IPS DF 6.9 (cell line): ENCODE results near the gene SERPINA3.

Experiments
- DNase-seq: peaks from one replicate; pipeline ENCODE4 v3.0.0-alpha.2; 2013; ENCODE audit warnings: low read depth, low spot score
- H3K27ac ChIP-seq: one replicate; pipeline ENCODE4 v1.5.1; 2013; ENCODE audit warnings: low read length, control low read depth
- H3K27me3 ChIP-seq: 2 replicates; pipeline ENCODE4 v1.6.1; 2013; ENCODE audit warnings: mild to moderate bottlenecking, low read length; ENCODE audit not compliant: control insufficient read depth, insufficient read depth
- H3K36me3 ChIP-seq: 2 replicates; pipeline ENCODE4 v1.6.1; 2013; ENCODE audit warnings: low read length; ENCODE audit not compliant: control insufficient read depth, insufficient read depth
- H3K4me1 ChIP-seq: 2 replicates; pipeline ENCODE4 v1.6.1; 2013; ENCODE audit warnings: low read length; ENCODE audit not compliant: control insufficient read depth, insufficient read depth
- H3K4me3 ChIP-seq: 2 replicates; pipeline ENCODE4 v1.5.1; 2013; ENCODE audit warnings: mild to moderate bottlenecking, low read length
- H3K9me3 ChIP-seq: 2 replicates; pipeline ENCODE4 v1.6.1; 2013; ENCODE audit warnings: low read length, inconsistent platforms; ENCODE audit not compliant: control insufficient read depth, insufficient read depth
- WGBS: extraction: QIAGEN DNeasy Blood & Tissue Kit; methylation state at CpG from one replicate; pipeline ENCODE4 v1.1.7; 2013; ENCODE audit warnings: mixed read lengths, missing lambda C conversion rate; ENCODE audit not compliant: insufficient read length, insufficient coverage; 5-methylcytosine and 5-hydroxymethylcytosine counted together

SERPINA3 gene

DNA sequence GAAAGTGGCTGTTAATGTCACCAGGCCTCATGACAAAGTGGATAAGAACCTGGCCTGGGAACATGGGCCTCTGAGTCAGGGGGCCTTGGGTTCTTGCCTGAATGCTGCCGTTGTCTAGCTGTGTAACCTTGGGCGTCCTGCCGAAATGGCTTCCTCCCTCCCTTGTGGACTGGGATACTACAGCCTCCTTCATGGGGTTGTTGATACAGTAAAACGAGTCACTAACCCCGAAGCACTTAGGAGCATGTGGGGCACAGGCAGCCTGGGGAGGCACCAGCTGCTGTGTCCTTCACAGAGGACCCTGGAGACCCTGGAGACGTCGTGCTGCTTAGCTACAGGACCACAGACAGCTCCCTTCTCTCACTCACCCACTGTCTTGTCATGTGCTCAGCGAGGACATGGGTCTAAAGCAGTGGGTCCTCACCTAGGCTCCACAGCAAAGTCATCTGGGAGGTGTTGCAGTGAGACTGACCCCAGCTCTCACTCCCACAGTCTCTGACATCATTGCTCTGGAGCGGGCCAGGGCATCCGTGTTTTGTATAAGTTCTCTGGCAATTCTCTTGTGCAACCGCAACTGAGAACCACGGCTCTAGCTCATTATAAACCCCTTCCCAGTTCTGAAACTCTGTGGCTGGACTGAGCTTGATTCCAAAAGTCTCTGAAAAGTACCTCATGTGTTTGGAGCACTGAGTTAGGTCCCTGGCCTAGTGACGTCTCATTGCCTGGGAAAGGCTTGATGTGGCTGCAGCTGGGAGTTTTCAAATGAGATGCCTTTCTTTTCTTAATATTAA is 42.1 kb downstream of the SERPINA3 start:
- Histone ChIP-seq H3K27ac (no peak overlapping the region), H3K4me3 (no peak overlapping the region), H3K36me3 (no peaks in the 10 kb centered on the region), H3K9me3 (no peaks in the 10 kb centered on the region), H3K27me3 (no peaks in the 10 kb centered on the region), H3K4me1 (no peaks in the 10 kb centered on the region)
- no CpG with 5 or more reads among the region's 13 CpGs for WGBS
- no peak for DNase-seq

DNA sequence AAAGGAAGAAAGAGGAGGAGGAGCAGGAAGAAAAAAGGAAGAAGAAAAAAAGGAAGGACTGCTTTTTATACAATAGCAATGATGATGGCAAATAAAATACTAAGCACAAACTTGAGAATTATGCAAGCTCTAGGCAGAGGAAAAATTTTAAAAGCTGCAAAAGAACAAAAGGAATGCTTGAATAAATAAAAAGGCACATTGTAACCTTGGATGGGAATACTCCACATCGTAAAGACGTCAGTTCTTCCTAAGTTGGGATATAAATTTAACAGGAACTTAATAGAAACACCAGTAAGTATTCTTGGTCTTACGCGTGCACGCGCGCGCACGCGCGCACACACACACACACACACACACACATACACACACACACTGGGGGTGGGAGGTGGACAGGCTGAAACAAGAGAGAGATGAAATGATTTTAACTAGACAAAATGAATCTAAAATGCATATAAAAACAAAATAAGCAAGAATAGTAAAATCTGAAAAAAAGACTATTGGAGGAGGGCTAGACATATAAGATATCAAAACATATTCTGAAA is 43.0 kb downstream of the SERPINA3 start:
- WGBS, result no CpG with 5 or more reads among the region's 11 CpGs
- H3K27me3 ChIP-seq, result no peaks in the 10 kb centered on the region
- H3K36me3 ChIP-seq, result no peaks in the 10 kb centered on the region
- no peak for DNase-seq
- H3K9me3 ChIP-seq, result no peaks in the 10 kb centered on the region
- H3K4me3 ChIP-seq, result no peak overlapping the region
- H3K4me1 ChIP-seq, result no peaks in the 10 kb centered on the region
- no peak overlapping the region for H3K27ac ChIP-seq

DNA sequence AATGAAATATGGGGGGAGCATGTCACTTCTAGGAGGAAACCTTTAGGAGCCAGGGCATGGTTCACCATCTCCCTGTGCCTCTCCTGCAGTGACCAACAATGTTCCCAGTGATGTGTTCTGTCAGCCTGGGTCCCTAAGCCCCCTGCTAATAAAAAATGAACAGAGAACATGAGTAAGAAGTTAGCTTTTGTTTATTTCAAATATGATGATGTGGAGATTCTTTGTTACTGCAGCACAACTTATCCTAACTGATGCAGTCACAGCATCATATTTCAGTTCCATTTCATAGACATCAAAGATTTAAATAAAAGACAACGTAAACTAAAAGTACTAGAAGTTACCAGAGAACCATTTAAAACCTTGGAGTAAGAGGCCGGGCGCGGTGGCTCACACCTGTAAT is 43.9 kb downstream of the SERPINA3 start:
- H3K27ac ChIP-seq, result no peak overlapping the region
- no peaks in the 10 kb centered on the region for H3K4me1 ChIP-seq
- H3K4me3 ChIP-seq, result no peak overlapping the region
- H3K27me3 ChIP-seq, result no peaks in the 10 kb centered on the region
- H3K9me3 ChIP-seq, result no peaks in the 10 kb centered on the region
- no peaks in the 10 kb centered on the region for H3K36me3 ChIP-seq
- DNase-seq, result no peak
- WGBS, result no CpG with 5 or more reads among the region's 4 CpGs

DNA sequence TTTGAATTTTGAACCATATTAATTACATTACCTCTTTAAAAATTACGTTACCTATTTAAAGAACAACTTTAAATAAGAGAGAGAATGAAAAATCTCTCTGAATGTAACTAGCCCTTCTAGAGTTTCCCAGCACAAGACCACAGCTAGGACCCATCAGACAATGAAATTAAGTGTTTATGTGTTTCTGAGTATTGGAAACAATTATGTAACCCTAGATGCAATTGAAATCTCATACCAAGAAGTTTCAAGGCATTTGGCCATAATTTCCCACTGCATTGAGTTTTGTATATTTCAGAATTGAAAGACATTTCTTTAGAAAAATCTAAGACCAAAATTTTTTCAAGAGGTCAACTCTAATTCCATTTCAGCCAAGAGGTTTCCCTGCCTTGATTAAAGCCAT is 47.1 kb downstream of the SERPINA3 start:
- no peak for DNase-seq
- no peak overlapping the region for H3K4me3 ChIP-seq
- WGBS, result no CpG with 5 or more reads among the region's 1 CpG
- H3K27ac ChIP-seq, result no peak overlapping the region
- H3K36me3 ChIP-seq, result no peaks in the 10 kb centered on the region
- H3K9me3 ChIP-seq, result no peaks in the 10 kb centered on the region
- H3K4me1 ChIP-seq, result no peaks in the 10 kb centered on the region
- H3K27me3 ChIP-seq, result no peaks in the 10 kb centered on the region

DNA sequence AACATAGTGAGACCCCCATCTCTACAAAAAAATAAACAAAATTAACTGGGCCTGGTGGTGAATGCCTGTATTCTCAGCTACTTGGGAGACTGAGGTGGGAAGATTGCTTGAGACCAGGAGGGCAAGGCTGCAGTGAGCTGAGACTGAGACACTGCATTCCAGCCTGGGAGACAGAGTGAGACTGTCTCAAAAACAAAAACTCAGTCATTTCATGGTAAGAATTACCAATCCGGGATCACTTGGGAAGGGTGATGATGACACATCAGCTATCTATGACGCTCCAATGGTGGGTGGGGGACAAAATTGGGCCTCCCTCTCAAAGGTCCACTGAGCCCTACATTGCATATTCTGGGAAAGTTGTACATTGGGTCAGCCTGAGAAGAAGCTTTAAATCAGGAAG is 47.7 kb downstream of the SERPINA3 start:
- Histone ChIP-seq H3K4me3 (no peak overlapping the region), H3K36me3 (no peaks in the 10 kb centered on the region), H3K9me3 (no peaks in the 10 kb centered on the region), H3K4me1 (no peaks in the 10 kb centered on the region), H3K27me3 (no peaks in the 10 kb centered on the region), H3K27ac (no peak overlapping the region)
- WGBS, result no CpG with 5 or more reads among the region's 2 CpGs
- no peak for DNase-seq

DNA sequence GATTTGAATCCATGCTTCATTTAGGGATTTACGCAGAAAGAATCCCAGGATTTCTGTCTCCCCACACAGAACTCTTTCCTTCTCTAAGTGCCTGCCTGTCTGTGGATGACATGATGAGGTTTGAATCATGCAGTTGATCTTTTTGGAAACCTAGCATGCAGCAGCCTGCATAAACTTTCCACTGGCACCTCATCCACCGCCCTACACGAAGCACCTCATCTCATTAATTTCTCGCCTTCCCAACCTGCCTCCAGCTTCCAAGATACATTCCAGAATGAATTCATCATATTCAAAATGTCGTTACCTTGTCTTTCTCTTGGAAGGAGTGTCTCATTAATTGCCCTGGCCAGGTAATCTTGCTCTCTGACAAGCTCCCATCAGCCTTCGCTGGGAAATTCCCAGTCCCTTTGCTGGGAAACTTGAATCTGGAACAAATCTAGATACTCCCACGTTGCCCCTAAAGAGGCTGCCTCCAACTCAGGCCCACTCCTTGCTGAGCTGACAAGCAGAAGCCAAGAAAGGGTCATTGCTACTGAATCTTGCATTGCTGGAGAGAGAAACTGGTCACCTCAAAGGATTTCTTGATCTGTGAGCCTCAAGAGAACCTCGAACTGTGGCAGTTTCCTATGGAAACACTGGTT is 48.2 kb downstream of the SERPINA3 start:
- 100% methylated on average over 3 of the region's 8 CpGs for whole genome bisulfite sequencing
- H3K4me1 ChIP-seq, result no peaks in the 10 kb centered on the region
- no peak overlapping the region for H3K4me3 ChIP-seq
- no peaks in the 10 kb centered on the region for H3K36me3 ChIP-seq
- no peak overlapping the region for H3K27ac ChIP-seq
- no peaks in the 10 kb centered on the region for H3K27me3 ChIP-seq
- no peak for DNase-seq
- H3K9me3 ChIP-seq, result no peaks in the 10 kb centered on the region

DNA sequence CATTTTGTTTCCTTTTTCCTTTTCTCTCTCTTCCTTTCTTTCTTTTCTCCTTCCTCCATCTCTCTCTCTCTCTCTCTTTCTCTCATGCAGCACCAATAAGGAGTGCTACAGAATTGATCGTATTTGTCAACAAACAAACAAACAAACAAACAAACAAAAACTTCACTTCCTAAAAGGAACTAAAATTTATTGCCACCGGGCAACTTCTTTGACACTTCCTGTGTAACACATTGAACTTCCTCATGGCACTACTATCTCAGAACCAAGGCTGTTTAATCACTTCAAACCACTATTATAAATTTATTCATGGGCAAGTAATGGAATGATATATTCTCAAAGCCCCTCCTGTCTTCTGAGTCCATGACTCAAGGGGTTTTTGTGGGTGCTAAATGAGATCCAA is 51.3 kb downstream of the SERPINA3 start:
- Histone ChIP-seq H3K9me3 (no peaks in the 10 kb centered on the region), H3K4me3 (no peak overlapping the region), H3K27me3 (no peaks in the 10 kb centered on the region), H3K36me3 (no peaks in the 10 kb centered on the region), H3K4me1 (no peaks in the 10 kb centered on the region), H3K27ac (no peak overlapping the region)
- no peak for DNase-seq
- no CpG with 5 or more reads among the region's 2 CpGs for WGBS

DNA sequence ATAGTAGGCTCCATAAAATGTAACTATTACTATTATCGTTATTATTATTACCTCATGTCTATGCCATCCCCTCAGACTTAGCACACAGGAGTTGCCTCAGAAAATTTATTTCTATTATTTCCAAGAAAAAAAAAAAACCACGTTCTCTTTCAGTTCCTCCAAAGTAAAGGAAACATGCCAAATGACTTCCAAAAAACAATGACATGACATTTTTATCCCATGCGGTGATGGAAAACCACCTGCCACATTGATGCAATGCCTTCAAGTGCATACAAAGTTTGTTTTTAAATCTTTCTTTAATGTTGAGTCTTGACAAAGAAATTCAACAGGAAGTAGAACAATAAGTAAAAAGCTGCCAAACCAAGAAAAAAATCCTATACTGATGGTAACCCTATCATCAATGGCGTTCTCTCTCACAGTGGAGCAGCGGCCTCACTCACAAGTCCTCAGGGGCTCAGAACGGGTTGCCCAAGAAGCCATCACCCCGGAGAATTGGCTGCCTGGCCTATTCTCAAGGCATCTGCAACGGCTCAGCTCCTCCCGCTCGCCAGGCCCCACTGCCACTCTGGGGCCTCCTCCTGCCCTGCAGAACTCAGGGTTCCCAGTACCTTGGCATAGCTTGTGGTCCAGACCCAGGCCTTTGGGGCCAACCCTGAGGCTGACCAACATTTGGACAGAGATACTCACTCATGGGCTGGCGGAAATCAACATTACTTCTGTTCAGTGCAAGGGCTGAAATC is 51.9 kb downstream of the SERPINA3 start:
- no peak overlapping the region for H3K4me3 ChIP-seq
- WGBS, result no CpG with 5 or more reads among the region's 11 CpGs
- no peak overlapping the region for H3K27ac ChIP-seq
- DNase-seq, result no peak
- H3K36me3 ChIP-seq, result no peaks in the 10 kb centered on the region
- no peaks in the 10 kb centered on the region for H3K4me1 ChIP-seq
- H3K27me3 ChIP-seq, result no peaks in the 10 kb centered on the region
- H3K9me3 ChIP-seq, result no peaks in the 10 kb centered on the region

DNA sequence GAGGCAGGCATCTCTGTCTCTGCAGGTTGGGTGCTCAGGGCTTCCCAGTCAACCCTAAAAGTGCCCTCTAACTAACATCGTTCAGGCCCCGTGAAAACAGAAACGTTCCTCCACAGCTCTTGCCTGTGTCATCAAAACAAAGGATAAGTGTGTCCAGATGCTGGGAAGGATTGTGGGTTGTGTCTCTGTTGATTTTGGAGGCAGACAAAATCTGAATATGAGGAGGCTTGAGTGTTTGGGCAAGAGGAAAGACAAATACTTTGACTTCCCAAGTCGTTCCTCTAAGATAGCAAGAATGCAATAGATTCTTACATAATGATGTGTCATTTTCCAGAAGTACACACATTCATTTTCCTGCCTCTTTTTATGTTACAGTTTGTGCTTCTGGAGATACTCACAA is 52.9 kb downstream of the SERPINA3 start:
- WGBS, result no CpG with 5 or more reads among the region's 4 CpGs
- H3K4me1 ChIP-seq, result no peaks in the 10 kb centered on the region
- H3K27ac ChIP-seq, result no peak overlapping the region
- H3K4me3 ChIP-seq, result no peak overlapping the region
- no peaks in the 10 kb centered on the region for H3K27me3 ChIP-seq
- no peak for DNase-seq
- H3K9me3 ChIP-seq, result no peaks in the 10 kb centered on the region
- no peaks in the 10 kb centered on the region for H3K36me3 ChIP-seq

DNA sequence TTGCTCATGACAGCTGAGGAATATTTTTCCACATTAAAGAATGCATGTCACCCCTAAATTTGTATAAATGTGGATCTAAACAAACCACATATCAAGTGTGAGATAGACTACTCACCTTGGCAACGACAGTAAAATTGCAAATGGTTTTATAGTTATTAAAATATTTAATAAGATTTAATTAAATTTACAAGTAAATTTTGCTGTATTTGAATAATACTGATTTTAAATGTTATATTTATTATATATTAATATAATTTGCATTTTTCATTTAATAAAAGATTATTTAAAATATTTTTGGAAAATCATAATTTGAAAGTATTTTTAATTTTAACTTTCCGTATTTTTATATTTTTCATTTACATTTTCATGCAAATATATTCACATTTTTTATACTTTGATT is 53.4 kb downstream of the SERPINA3 start:
- no peak for DNase-seq
- no CpG with 5 or more reads among the region's 2 CpGs for WGBS
- H3K27ac ChIP-seq, result no peak overlapping the region
- H3K9me3 ChIP-seq, result no peaks in the 10 kb centered on the region
- no peaks in the 10 kb centered on the region for H3K27me3 ChIP-seq
- no peaks in the 10 kb centered on the region for H3K4me1 ChIP-seq
- H3K36me3 ChIP-seq, result no peaks in the 10 kb centered on the region
- no peak overlapping the region for H3K4me3 ChIP-seq
